Panc1 (cell line): ENCODE results near the gene BRK1. TPM values are rescaled to one million over a fixed set of nuclear protein-coding genes. Genes with fewer than 3 reads are reported as not detected.
"Not testable (repeated sequence)": the region's sequence is repeated elsewhere in the genome, so short reads cannot be mapped to it uniquely, and the experiment has no call there.

Experiments used
- ATAC-seq: fragments of 200-7000 bp; cut with Tn5 transposase; 2 replicates; pipeline ENCODE4 v1.9.1; 2020; ENCODE audit warnings: mild to moderate bottlenecking, moderate library complexity
- Bru-seq: library from RNA; stranded (reverse); fragments of 400-500 nt; gene quantifications from one replicate; lab custom pipeline; 2021; lab: Mats Ljungman, UMichigan
- BruChase-seq, 2 experiments: library from RNA; stranded (reverse); fragments of 400-500 nt; gene quantifications; one replicate each; lab custom pipeline; 2021; lab: Mats Ljungman, UMichigan
- BruUV-seq: library from RNA; stranded (reverse); fragments of 400-500 nt; replicated peaks from 2 replicates; lab custom pipeline; 2021; lab: Mats Ljungman, UMichigan
- CTCF ChIA-PET: fragments of 300-600 bp; sonication (Branson Sonifier 250); formaldehyde crosslinking; loops from one replicate; lab custom pipeline; 2022; ENCODE audit warnings: antibody characterized with exemption; lab: Charles Lee
- POLR2A ChIA-PET: fragments of 300-600 bp; sonication (Branson Sonifier 250); formaldehyde crosslinking; loops from one replicate; lab custom pipeline; 2022; ENCODE audit warnings: antibody characterized with exemption; lab: Charles Lee
- DNase-seq: peaks from one replicate; pipeline ENCODE4 v3.0.0-alpha.2; 2010; ENCODE audit warnings: low read depth, low spot score
- H3K27ac ChIP-seq: 2 replicates; pipeline ENCODE4 v1.5.1; 2011; ENCODE audit warnings: mild to moderate bottlenecking, low read length, inconsistent platforms
- H3K27me3 ChIP-seq: fragments of 200-500 bp; sonication (Bioruptor generic); 2 replicates; pipeline ENCODE4 v1.6.0; 2014; ENCODE audit warnings: low read length, inconsistent platforms; ENCODE audit not compliant: control insufficient read depth, insufficient read depth
- H3K36me3 ChIP-seq: fragments of 200-500 bp; sonication (Bioruptor generic); 2 replicates; pipeline ENCODE4 v1.5.1; 2014; ENCODE audit warnings: inconsistent platforms, mild to moderate bottlenecking, low read length, moderate library complexity; ENCODE audit not compliant: control insufficient read depth, insufficient read depth
- H3K4me1 ChIP-seq: 2 replicates; pipeline ENCODE4 v1.5.1; 2011; ENCODE audit warnings: inconsistent platforms, mild to moderate bottlenecking, low read length, moderate library complexity; ENCODE audit not compliant: control insufficient read depth, insufficient read depth
- H3K4me3 ChIP-seq, 2 experiments: 2 replicates each; pipeline ENCODE4 v1.5.1; 2011 to 2012; ENCODE audit warnings: low read depth in 2 of 2, low read length in 2 of 2, mild to moderate bottlenecking in 2 of 2, inconsistent platforms in 1 of 2, moderate library complexity in 1 of 2
- H3K9me3 ChIP-seq: fragments of 200-500 bp; sonication (Bioruptor generic); 2 replicates; pipeline ENCODE4 v1.5.1; 2014; ENCODE audit warnings: low read depth, mild to moderate bottlenecking, inconsistent platforms, low read length, moderate library complexity; ENCODE audit not compliant: control insufficient read depth, insufficient read depth
- CTCF ChIP-seq: fragments of 450-650 bp; IDR thresholded peaks from 2 replicates; pipeline ENCODE4 v1.5.1; 2017; ENCODE audit warnings: mild to moderate bottlenecking
- POLR2AphosphoS5 ChIP-seq: IDR thresholded peaks from 2 replicates; pipeline ENCODE4 v1.6.1; 2012; ENCODE audit warnings: mild to moderate bottlenecking, low read depth, low read length, moderate library complexity
- SIN3A ChIP-seq: IDR thresholded peaks from 2 replicates; pipeline ENCODE4 v1.6.1; 2012; ENCODE audit warnings: low read depth, mild to moderate bottlenecking, low read length, moderate library complexity, borderline replicate concordance; ENCODE audit not compliant: insufficient read depth
- TCF7L2 ChIP-seq: IDR thresholded peaks from 2 replicates; pipeline ENCODE4 v1.6.1; 2011; ENCODE audit warnings: mild to moderate bottlenecking, low read depth, low read length, inconsistent platforms
- in situ Hi-C: cut with HindIII; loops from 2 replicates; pipeline ENCODE4 v1.10.0; 2016; ENCODE audit warnings: low sequenced_read_pairs, low pct_unique_long_range_greater_than_20kb
- intact Hi-C: fragments of 100-400 bp; cut with micrococcal nuclease; formaldehyde crosslinking; loops from one replicate; pipeline ENCODE4 v1.10.0; 2022; ENCODE audit not compliant: unreplicated experiment
- long read RNA-seq: library from polyadenylated mRNA; unstranded; transcript quantifications from one replicate; pipeline ENCODE4 v2.0.0, GENCODE V29; 2021; ENCODE audit not compliant: unreplicated experiment
- polyA plus RNA-seq: library from polyadenylated mRNA; unstranded; fragments of >200 nt; gene quantifications from one replicate; pipeline ENCODE4 v1.2.1, GENCODE V29; 2012; ENCODE audit warnings: missing spikeins; ENCODE audit not compliant: insufficient read length
- total RNA-seq: library from RNA; stranded (reverse); gene quantifications from one replicate; pipeline ENCODE4 v1.2.1, GENCODE V29; 2021; ENCODE audit not compliant: unreplicated experiment
- TF ChIP-seq, protein P1 (sequence below), 2 experiments: IDR thresholded peaks; 2 replicates each; pipeline ENCODE4 v1.6.1; 2011 to 2012; ENCODE audit warnings: low read depth in 2 of 2, control low read depth in 1 of 2, low read length in 1 of 2, mild to moderate bottlenecking in 1 of 2, moderate library complexity in 1 of 2; ENCODE audit not compliant: insufficient read depth in 1 of 2

BRK1 gene
- total RNA-seq (81.9 TPM), Bru-seq, nascent RNA (percentile 78 among the genes with signal in this experiment), BruChase-seq, experiment 1, labeled RNA remaining after a 2-hour chase (percentile 83 among the genes with signal in this experiment), BruChase-seq, experiment 2, labeled RNA remaining after a 6-hour chase (percentile 89 among the genes with signal in this experiment)
- polyA plus RNA-seq, result 95.4 TPM
- long read RNA-seq, transcript BRK1-201 (3 exons, 1,233 nt), result major isoform, 98 of 107 reads
- long read RNA-seq, partial matches to known transcripts, result 3 of 107 reads
- long read RNA-seq, other reads (novel, unspliced or antisense), result 6 of 107 reads

- intact Hi-C loops, result no loop called here
- ChIA-PET CTCF (interaction anchor here (0.6 kb wide), 4 partner anchors 89 to 1444 kb away, joined by 3 to 5 read pairs (median 4); no protein-coding TSS in a partner anchor), POLR2A (interaction anchor here (0.6 to 0.7 kb wide), 2 partner anchors 13 to 365 kb away, joined by 6 to 13 read pairs; no protein-coding TSS in a partner anchor)
- Histone ChIP-seq H3K27me3 (no peaks in the 10 kb centered on the region), H3K4me1 (peaks cover 3% of the 10 kb centered on the region; the same call in 1 of the 2 replicates), H3K36me3 (peaks cover 5% of the 10 kb centered on the region; the same call in 1 of the 2 replicates), H3K4me3 (peak within 1 kb of the TSS; percentile 88 to 97), H3K27ac (peak within 1 kb of the TSS; percentile 89), H3K9me3 (no peaks in the 10 kb centered on the region)
- BruUV-seq, result no TSS peak
- in situ Hi-C loops, result no loop called here
- TF ChIP-seq, protein P1, sequence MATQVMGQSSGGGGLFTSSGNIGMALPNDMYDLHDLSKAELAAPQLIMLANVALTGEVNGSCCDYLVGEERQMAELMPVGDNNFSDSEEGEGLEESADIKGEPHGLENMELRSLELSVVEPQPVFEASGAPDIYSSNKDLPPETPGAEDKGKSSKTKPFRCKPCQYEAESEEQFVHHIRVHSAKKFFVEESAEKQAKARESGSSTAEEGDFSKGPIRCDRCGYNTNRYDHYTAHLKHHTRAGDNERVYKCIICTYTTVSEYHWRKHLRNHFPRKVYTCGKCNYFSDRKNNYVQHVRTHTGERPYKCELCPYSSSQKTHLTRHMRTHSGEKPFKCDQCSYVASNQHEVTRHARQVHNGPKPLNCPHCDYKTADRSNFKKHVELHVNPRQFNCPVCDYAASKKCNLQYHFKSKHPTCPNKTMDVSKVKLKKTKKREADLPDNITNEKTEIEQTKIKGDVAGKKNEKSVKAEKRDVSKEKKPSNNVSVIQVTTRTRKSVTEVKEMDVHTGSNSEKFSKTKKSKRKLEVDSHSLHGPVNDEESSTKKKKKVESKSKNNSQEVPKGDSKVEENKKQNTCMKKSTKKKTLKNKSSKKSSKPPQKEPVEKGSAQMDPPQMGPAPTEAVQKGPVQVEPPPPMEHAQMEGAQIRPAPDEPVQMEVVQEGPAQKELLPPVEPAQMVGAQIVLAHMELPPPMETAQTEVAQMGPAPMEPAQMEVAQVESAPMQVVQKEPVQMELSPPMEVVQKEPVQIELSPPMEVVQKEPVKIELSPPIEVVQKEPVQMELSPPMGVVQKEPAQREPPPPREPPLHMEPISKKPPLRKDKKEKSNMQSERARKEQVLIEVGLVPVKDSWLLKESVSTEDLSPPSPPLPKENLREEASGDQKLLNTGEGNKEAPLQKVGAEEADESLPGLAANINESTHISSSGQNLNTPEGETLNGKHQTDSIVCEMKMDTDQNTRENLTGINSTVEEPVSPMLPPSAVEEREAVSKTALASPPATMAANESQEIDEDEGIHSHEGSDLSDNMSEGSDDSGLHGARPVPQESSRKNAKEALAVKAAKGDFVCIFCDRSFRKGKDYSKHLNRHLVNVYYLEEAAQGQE (IDR thresholded peaks at IDR 0.05; ENCODE audit: insufficient read depth in 1 of 2, low read depth in 2 of 2, low read length in 1 of 2), result no peak
- TF ChIP-seq SIN3A (peak; percentile 70; the same call in 1 of the 2 replicates), TCF7L2 (no peak), POLR2AphosphoS5 (peak; percentile 95), CTCF (no peak)
- ATAC-seq, result peak; percentile 99
- peak; percentile 58 for DNase-seq
Measured at GRCh38 chr3:10115326-10116137, at the start of gene BRK1. Gene BRK1 (plus strand): TSS chr3:10115675. CDS start chr3:10115702, 27 bp downstream.

DNA sequence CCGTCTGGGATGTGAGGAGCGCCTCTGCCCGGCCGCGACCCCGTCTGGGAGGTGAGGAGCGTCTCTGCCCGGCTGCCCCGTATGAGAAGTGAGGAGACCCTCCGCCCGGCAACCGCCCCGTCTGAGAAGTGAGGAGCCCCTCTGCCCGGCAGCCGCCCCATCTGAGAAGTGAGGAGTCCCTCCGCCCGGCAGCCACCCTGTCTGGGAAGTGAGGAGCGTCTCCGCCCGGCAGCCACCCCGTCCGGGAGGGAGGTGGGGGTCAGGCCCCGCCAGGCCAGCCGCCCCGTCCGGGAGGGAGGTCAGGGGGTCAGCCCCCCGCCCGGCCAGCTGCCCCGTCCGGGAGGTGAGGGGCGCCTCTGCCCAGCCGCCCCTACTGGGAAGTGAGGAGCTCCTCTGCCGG is 45.4 kb upstream of the BRK1 start:
- BruUV-seq, ATAC-seq, H3K36me3 ChIP-seq, H3K27ac ChIP-seq, CTCF ChIA-PET, H3K9me3 ChIP-seq, intact Hi-C loops, DNase-seq, in situ Hi-C loops, H3K4me3 ChIP-seq, POLR2A ChIA-PET, H3K27me3 ChIP-seq, H3K4me1 ChIP-seq: not testable (repeated sequence)
